AG10803 (cell line): ENCODE measurements around the gene RPUSD2.

Experiments used
- DNase-seq: peaks from one replicate; pipeline ENCODE4 v3.0.0; 2010; ENCODE audit warnings: low read depth
- H3K4me3 ChIP-seq: 2 replicates; pipeline ENCODE4 v1.5.1; 2011; ENCODE audit warnings: mild to moderate bottlenecking, low read length, control low read depth
- TF ChIP-seq, protein P1 (sequence below): conservative IDR thresholded peaks from 2 replicates; pipeline ENCODE4 v1.5.1; 2011; ENCODE audit warnings: mild to moderate bottlenecking, low read length, control low read depth, inconsistent platforms

Gene RPUSD2

DNA sequence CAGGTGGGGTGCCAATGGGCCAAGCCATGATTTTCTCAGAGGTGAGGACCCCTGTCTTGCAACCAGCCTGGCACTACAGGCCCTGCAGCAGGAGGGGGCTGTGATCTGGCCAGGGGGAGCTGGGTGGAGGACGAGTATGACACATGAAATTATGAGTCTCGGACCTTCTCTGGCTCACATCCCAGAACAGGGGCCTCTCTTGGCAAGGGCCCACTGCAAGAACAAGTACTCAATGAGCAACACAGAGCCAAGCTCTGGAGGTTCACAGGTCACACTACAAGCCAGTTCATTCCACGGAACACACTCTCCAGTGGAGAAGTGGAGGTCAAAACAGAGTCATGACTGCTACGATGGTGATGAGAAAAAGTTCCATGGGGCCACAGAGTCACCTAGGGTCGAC is 32.6 kb upstream of the RPUSD2 start:
- H3K4me3 ChIP-seq, result no peak overlapping the region
- TF ChIP-seq, protein P1, sequence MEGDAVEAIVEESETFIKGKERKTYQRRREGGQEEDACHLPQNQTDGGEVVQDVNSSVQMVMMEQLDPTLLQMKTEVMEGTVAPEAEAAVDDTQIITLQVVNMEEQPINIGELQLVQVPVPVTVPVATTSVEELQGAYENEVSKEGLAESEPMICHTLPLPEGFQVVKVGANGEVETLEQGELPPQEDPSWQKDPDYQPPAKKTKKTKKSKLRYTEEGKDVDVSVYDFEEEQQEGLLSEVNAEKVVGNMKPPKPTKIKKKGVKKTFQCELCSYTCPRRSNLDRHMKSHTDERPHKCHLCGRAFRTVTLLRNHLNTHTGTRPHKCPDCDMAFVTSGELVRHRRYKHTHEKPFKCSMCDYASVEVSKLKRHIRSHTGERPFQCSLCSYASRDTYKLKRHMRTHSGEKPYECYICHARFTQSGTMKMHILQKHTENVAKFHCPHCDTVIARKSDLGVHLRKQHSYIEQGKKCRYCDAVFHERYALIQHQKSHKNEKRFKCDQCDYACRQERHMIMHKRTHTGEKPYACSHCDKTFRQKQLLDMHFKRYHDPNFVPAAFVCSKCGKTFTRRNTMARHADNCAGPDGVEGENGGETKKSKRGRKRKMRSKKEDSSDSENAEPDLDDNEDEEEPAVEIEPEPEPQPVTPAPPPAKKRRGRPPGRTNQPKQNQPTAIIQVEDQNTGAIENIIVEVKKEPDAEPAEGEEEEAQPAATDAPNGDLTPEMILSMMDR, result no peak
- no peak for DNase-seq

DNA sequence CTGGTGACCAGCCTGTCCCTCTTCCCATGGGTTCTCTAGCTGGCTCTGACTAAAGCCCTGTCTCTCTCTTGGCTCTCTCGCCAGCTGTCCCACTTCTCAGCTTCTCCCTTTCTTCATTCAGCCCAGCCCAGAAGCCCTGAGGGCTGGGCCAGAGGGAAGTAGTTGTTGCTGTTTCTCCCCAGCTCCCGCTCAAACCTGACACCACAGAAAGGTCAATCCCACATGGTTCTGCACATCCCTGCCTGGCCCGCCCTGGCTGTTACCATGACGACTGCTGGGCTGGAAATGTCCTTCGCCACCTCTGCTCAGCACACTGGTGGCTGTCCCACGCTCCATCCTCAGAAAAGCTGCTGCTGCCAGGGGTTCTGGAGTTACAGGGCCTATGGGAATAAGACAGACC is 30.1 kb upstream of the RPUSD2 start:
- DNase-seq, result no peak
- H3K4me3 ChIP-seq, result no peak overlapping the region
- TF ChIP-seq, protein P1, result no peak

DNA sequence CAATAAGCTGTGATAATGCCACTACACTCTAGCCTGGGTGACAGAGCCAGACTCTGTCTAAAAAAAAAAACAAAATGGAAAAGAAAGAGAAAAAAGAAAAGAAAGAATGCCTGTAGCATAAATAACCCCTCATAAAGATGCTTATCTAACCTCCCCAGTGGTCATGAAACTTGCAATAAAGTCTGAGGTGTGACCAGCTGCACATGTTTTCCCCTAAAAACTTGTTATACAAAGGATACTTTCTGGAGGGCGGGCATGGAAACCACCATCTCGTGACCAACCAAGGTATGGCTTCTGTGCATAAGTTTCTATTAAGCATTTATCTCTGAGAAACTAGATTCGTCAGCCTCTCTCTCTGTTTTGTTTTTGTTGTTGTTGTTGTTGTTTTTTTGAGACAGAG is 26.0 kb upstream of the RPUSD2 start:
- DNase-seq, result no peak
- TF ChIP-seq, protein P1, result no peak
- no peak overlapping the region for H3K4me3 ChIP-seq

DNA sequence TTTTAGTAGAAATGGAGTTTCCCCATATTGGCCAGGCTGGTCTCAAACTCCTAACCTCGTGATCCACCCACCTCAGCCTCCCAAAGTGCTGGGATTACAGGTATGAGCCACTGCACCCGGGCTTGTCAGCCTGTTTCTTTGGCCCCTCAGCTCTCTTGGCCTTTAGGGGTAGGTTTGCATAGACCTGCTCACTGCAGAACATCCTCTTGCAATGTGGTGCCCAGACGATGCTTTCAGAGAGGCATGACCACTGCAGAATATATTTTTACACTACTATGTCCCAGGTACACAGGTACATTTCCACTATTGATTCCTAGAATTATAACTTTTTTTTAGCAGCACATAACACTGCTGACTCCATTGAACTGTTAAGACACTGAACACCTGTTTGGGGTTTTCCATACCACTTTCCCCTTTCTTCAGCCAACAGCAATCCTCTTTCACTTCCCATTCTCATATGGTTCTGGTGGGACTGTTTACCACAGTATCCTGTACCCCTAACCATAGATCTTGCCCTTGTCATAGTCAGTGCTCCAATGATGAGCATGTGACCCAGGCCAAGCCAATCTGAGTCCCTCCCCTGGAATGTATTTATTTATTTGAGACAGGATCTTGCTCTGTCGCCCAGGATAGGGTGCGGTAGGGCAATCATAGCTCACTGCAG is 25.3 kb upstream of the RPUSD2 start:
- TF ChIP-seq, protein P1, result no peak
- H3K4me3 ChIP-seq, result no peak overlapping the region
- no peak for DNase-seq

DNA sequence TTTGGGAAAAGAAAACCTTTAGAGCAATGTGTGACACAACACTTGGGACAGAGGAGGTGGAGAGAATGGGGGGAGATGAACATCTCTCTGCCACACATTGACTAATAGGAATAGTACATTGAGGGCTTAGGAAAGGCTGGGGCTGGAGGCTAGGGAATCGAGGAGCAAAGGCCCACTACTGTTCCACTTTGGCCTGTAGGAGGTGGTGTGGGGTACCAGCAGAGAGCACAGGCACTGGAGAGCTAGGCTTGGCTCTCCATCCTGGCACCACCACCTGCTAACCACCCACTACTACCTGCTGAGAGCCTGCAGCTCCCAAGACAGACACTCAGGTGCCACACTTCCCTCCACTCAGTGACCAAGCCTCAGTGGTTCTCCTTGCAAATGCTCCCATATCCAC is 23.6 kb upstream of the RPUSD2 start:
- TF ChIP-seq, protein P1, result no peak
- H3K4me3 ChIP-seq, result no peak overlapping the region
- DNase-seq, result no peak

DNA sequence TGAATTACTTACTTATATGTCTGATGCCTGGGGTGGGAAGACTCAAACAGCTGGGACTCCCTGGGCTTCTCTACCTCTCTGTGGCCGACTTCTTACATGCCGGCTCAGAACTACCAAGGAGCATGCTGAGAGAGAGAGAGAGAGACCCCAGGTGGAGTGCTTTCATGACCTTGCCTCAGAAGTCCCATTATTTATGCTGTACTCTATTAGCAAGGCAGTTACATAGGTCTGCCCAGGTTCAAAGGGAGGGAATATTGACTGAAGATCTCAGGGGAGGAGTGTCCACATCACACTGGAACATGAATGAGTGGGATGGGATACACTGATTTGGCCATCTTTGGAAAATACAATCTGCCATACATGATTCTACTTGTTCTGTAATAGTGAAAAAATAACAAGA is 20.5 kb upstream of the RPUSD2 start:
- no peak for DNase-seq
- TF ChIP-seq, protein P1, result no peak
- no peak overlapping the region for H3K4me3 ChIP-seq

DNA sequence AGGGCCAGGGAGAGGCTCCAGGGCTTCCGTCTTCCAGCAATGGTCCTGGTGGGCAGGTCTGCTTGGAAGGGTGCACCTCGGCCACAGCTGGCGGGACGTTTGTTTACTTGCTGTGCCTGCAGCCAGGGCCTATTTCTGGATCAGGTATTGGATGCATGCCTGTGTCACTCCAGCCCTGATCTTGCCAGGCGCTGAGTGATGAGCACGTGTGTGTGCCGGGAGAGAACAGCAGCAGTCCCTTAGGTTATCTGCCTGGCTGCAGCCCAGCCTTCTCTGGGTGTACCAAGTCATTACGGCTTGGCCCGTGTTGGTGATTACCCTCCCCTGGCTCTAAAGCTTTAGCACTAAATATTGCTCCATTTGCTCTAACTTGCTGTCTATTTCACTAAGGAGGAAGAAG is 19.2 kb upstream of the RPUSD2 start:
- DNase-seq, result no peak
- TF ChIP-seq, protein P1, result no peak
- no peak overlapping the region for H3K4me3 ChIP-seq
